GM18873 (cell line): ENCODE data around the gene NCOA6.
A peak's percentile ranks its signal among the peaks of the same experiment; 100 is the strongest.
"Not testable (repeated sequence)": the region's sequence is repeated elsewhere in the genome, so short reads cannot be mapped to it uniquely, and the experiment has no call there.

Source experiments
- ATAC-seq: cut with Tn5 transposase; IDR thresholded peaks from one replicate; pipeline ENCODE4 v1.9.1; 2021; ENCODE audit warnings: mild to moderate bottlenecking, moderate library complexity, moderate number of reproducible peaks; ENCODE audit not compliant: unreplicated experiment, low FRiP score

The NCOA6 gene

DNA sequence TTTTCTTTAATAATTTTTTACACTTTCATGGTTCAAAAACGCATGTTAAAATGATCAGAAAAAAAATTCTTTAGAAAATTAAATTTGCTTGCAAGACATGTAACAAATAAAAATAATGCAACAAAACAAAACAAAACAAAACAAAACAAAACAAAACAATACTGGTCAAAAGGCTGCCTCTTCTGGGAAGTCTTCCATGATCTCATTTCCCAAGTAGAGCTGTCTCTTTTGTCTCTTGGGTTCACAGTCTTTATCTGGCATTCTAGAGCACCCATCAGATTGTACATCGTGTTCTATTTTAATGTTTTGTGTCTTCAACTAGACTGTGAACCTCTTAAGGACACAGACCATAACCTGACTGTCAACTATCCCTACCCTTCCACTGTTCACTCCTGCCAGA, 96.0 kb downstream of the NCOA6 start:
- no peak for ATAC-seq

DNA sequence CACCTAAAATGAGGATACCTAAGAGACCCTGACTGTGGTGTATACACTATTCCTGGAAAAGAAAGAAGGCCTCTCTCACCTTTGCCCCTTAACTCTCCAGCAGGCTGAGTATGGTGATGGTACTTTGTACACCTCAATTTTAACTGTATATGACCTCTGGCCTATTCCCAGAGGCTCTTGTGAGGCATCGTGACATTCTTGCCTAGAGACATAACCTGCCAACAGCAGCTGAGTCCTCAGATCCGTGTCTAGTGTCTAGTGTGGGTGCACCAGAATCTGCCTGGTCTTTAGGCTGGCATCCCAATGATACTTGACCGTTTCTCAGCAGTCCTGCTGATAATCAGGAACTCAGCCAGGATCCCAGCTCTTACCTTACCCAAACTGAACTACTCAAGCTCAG, 101.3 kb downstream of the NCOA6 start:
- no peak for ATAC-seq

DNA sequence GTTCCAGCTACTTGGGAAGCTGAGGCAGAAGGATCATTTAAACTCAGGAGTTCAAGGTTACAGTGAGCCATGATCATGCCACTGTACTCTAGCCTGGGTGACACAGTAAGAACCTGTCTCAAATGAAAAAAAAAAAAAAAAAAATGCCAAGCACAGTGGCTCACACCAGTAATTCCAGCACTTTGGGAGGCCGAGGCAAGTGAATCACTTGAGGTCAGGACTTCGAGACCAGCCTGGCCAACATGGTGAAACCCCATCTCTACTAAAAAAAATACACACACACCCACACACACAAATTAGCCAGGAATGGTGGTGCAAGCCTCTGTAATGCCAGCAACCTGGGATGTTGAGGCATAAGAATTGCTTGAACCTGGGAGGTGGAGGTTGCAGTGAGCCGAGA, 102.9 kb downstream of the NCOA6 start:
- ATAC-seq: not testable (repeated sequence)

DNA sequence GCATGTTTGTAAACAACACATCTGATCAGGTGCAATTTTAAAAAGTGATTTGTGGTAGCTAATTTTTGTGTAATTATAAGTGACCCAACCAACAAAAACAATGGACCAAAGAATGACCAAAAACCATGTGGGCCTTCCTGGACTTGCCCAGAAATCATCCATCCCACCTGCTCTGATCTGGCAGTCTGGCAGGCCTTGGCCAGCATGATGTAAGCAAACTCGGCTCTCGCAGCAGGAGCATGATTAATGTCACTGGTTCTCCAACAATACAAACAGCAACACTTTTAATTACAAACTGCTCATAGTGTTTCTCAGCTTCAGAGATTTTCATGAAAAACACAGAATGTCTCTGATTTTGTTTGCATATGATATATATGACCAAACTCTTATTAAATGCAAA, 105.2 kb downstream of the NCOA6 start:
- ATAC-seq: no peak

DNA sequence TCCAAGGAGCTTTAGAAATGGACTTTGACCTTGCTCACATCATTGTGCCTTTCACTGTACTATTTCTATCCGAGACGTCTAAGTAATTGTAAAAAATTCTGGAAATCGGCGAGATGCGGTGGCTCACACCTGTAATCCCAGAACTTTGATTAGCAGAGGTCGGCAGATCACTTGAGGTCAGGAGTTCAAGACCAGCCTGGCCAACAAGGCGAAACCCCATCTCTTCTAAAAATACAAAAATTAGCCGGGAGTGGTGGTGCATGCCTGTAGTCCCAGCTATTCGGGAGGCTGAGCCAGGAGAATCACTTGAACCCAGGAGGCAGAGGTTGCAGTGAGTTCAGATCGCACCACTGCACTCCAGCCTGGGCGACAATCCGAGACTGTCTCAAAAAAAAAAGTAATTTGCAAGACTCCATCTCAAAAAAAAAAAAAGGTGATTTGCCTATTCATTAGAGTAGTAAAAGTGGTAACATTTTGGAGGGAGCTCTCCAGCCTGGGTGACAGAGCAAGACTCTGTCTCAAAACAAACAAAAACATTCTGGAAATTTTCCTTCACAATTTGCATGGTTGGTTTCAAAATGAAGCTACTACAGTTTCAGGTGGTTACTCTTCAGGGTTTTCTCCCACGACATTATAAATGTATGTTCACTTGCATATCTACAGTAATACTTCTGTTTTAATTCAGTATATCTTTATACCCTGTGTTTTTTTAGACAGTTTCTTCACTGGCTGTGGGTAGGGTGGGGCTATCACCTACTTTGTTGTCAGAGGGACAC, 106.0 kb downstream of the NCOA6 start:
- ATAC-seq: peak; percentile 89

DNA sequence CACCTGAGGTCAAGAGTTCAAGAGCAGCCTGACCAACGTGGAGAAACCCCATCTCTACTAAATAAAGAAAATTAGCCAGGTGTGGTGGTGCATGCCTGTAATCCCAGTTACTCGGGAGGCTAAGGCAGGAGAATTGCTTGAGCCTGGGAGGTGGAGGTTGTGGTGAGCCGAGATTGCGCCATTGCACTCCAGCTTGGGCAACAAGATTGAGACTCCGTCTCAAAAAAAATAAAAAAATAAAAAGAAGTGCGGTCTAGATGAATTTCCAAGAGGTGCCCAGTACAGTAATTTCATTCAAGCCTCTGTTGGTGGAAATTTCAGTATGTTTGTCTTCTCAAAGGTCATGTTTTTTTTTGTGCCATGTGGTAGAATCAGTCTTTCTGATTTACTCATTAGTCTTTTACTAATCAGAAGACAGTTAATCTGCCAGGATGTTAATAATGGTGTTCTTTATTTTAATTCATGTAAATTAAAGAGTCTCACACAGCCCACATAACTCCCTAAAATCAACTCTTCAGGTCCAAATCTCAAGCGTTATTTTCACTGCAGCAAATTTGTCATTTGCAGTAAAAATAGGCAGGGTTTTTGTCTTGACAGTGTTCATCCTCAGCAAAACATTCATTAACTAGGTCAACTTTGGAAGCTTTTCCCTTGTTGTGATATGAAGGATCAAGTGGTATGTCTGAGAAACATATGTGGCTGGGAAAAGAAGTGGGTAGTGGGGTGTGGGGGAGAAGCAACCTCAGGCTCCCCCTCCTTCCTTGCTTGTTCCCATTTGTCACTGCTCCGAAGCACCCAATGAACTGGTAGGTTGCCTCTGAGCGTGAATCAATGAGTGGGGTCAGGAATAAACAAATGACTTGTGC, 108.0 kb downstream of the NCOA6 start:
- no peak for ATAC-seq

DNA sequence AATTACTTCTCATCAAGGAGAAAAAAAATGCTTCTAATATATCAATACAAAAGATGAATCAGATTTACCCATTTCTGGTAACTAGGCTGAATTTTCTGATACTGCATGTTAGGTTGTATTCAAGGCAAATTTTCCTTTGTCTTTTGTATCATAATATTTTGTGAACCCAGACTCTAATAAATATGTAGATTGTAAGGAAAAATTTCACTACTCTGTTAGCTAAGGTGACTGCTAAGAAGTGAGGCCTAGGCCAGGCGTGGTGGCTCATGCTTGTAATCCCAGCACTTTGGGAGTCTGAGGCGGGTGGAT, 108.6 kb downstream of the NCOA6 start:
- ATAC-seq: no peak

DNA sequence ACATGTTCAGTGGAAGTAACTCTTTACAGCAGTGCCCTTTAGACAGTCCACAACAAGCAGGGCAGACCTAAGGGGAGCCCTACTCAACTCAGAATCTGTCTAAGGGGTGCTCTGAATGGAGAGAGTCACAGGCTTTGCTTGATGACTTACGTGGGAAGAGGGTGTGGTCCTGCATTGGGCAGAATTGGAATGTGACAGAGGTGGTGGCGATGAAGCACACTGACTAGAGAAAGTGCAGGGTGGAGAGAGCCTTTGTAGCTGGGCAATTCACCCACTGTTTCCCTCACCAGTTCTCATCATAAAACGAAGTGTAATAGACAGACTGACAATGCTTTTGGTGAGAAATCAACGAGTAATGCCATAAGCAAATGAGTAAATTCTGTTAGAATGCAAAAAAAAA, 110.1 kb downstream of the NCOA6 start:
- ATAC-seq: no peak

DNA sequence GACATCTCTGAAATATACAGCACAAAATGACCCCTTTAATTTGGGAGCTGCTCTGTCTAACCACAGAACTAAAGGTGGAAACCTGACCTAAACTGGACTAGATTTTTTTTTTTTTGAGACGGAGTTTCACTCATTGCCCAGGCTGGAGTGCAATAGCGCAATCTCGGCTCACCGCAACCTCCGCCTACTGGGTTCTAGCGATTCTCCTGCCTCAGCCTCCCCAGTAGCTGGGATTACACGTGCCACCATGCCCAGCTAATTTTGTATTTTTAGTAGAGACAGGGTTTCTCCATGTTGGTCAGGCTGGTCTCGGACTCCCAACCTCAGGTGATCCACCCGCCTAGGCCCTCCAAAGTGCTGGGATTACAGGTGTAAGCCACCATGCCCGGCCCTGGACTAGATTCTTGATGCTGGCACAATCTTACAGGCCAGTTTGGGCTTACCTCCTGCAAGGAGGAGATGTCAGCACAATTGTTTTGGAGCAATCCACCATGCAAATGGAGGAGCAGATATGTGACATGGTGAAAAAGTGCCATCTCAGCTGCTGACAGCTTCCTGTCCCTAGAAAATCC, 111.4 kb downstream of the NCOA6 start:
- not testable (repeated sequence) for ATAC-seq

DNA sequence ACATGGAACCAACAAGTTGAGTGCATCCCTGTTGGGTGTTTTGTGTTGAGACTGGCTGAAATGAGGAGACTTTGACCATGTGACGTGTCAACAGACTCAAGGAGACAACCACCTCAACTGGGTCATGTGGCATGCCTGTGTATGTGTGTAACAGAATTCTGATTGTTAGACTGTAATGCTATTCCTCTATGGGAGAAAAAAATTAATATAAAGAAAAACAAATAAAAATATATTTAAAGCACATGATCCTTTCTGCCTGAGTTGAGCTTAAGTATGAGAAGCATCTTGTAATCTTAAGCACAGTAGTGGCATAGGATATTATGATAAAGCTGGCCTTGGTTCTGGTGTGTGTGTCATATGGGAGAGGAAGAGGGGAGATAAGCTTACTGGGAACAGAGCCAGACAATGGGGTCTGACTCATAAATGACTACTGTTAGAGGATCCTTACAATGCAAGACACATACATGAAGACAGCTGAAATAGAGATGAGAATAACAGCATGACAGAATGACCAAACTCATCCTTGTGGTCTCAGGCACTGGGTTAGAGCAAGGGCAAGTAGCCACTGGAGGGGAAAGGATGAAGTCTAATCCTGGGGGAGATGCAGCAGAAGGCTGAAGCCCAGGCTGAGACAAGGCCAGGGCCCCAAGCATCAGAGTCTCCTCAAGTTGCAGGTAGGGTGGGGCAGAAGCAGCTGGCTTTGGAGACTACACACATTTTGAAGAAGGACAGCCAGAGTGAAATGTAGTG, 112.1 kb downstream of the NCOA6 start:
- no peak for ATAC-seq

DNA sequence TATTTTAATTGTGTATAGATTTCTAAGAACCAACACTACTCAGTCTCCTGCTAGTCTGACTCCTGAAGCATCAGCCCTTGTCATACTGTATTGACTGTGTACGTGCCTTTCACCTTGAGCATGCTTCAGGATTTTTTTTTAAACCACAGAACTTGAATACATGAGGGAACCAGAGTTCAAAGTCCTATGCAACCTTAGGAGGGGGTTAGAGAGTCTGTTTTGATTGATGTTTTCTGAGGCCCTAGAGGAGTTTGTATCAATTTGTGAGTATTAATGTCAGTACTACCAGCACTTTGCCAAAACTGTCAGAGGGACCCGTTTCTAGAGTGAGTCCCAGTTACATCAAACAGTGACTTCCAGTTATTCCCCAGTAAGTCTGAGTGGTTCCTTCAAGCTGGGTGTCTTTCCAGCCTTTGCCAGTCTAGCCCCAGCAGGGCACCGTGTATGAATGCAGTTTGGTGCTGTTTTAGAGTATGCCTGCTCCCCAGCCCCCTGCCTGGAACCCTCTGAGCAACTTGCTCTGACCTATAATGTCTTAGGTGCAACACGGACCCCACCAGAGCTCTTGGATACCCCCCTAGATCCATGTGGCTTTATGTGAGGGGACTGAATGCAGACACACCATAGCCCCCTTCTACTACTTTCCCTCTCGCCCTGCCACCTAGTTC, 112.8 kb downstream of the NCOA6 start:
- no peak for ATAC-seq

DNA sequence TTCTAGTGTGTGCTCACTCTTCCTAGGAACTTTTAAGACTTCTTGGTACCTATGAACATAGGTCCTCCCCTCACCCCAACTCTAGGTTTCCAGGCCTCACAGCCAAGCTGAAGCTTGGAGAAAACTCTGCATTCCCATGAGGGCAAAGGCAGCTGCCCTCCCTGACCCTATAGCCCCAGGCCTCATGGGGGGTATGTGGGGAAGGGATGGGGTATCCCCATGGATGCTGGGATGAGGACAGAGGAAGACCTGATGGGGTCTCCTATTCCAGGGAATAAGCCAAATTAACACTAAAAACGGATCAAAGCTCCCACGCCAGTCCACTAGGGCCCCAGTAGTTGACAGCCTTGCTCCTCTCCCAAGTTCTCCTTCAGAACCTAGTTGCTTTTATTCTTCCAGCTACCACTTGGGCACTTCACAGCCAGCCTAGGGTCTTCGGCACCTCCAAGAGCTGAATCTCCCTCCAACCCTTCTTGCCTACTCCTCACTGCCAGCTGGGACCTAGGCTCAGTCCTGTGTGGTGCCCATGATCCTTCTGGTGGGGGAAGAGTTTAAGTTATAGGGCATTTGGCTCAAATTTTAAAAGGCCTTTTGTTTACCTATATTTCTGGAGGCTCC, 113.5 kb downstream of the NCOA6 start:
- no peak for ATAC-seq

DNA sequence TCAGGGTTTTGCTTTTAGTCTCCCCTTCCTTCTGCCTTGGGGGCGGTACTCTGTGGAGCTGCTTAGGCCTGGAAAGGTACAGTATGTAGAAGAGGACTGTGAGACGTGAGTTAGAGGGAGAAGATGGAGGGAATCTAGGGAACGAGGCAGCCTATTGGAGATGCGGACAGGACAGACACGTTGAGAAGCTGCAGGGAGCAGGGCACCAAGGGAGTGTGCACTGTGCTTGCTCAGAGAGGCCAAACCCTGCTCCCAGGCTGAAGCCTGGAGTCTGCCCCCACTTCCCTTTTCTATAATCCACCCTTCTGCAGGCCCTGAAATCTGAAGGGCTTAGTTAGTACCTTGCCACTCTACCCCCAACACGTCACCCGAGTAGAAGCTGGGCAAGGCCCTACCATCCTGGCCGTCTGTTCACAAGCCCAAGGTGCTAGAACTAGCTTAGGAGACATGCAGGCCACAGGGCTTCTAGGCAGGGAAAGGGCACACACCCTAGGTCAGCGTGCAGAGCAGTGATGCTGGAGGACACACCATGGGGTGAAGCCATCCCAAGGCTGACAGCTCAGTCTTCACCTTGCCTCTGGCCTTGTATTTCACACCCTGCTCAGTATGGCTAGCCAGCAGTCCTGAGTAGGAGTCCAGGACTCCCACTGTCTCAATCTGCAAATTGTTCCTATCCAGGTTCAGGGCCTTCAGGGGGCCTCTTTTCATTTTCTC, 114.4 kb downstream of the NCOA6 start:
- ATAC-seq: no peak

DNA sequence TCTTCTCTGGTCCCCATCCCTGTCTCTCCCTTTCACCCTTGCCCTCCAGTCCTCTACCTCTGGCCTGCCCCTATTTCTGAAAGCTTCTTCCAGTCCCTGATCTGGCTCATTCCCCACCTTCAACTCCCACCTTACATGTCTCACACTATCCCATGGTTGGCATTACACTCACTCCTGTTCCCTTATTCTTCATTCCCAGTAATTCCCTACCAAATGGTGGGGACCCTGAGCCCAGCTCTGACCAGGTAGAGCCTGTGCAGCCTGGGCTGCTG, 114.9 kb downstream of the NCOA6 start:
- no peak for ATAC-seq

DNA sequence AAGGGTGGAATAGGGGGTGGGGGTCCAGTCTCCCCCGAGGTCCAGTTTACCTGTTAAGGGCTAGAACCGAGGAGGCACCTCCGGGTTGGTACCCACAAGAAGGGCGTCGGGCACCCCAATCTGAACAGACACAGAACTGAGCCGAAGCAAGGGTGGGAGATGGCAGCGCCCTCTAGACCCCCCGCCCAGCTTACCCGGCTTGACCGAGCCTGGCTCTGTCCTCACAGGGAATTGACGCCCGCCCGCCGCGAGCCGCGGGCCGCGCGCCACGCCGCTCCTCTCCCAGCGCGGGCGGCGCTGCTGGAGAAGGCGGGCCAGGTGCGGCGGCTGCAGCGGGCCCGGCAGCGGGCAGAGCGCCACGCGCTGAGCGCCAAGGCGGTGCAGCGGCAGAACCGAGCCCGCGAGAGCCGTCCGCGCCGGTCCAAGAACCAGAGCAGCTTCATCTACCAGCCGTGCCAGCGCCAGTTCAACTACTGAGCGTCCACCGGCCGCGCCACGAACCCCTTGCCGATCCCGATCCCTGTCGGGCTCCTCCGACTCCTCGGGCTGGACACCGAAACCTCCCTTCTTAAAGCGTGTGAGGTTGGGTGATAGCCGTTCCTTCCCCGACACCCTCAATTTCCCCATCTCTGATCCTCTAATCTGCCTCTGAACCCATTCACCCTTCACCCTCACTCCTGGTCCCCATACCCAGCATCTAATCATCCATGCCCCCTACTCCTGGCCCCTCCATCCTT, 115.5 kb downstream of the NCOA6 start:
- ATAC-seq: peak; percentile 43

DNA sequence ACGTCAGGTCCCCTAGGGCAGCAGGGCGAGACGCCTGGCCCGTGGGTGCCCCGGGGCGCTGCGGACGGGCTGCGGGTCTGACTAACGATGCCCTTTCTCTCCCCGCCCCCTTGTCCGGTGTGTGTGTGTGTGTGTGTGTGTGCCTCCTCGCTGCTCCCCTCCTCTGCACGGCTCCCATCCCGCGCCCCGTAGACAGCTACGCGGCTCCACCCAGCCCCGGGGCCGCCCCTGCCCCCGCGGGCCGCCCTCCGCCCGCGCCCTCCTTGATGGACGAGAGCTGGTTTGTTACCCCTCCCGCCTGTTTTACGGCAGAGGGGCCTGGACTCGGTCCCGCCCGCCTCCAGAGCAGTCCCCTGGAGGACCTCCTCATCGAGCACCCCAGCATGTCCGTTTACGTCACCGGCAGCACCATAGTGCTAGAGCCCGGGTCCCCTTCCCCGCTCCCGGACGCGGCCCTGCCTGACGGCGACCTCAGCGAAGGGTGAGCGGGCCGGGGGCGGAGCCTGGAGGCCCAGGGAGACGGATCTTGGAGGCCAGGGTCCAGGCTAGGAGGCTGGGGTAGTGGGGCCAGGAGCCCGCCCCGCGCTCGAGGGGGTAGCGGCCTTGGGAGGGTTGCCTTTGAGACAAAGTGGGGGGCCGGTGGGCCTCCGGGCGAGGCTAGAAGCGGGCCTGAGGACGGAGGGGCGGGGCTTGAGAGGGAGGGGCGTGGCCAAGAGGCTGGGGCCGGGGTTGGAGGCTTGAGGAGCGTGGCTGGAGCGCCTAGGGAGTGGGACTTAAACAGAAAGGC, 116.2 kb downstream of the NCOA6 start:
- peak; percentile 29 for ATAC-seq

DNA sequence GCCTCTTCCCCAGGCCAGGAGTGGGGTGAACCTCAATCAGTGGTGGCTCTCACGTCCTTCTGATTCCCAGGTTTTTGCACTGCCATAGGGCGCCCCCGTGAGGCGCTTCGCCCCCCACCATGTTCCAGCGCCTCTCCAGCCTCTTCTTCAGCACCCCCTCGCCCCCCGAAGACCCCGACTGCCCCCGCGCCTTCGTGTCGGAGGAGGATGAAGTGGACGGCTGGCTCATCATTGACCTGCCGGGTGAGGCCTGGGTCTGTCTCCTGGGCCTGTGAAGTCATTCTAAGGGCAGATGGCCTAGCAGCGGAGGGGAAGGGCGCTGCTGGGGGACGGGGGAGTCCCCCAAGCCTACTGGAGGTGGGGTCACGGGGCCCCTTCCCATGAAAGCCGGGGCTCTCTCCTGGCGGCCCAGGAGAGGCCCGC, 116.8 kb downstream of the NCOA6 start:
- ATAC-seq: peak; percentile 9
